Endothelial cell of coronary artery (primary cell): ENCODE results near the gene EFTUD2. TPM values are rescaled to one million over a fixed set of nuclear protein-coding genes. Genes with fewer than 3 reads are reported as not detected.

ENCODE experiments used
- total RNA-seq: library from RNA; depleted of rRNA; stranded (reverse); fragments of >200 nt; gene quantifications from 2 replicates; pipeline ENCODE4 v1.2.3, GENCODE V29; 2014

EFTUD2 gene
- total RNA-seq: 176 and 188 TPM in 2 replicates

GRCh38 chr17:44899074-44899782, at the start of gene EFTUD2:
TSS of gene EFTUD2 (minus strand) at chr17:44899445. CDS start at chr17:44894521, 4,924 bp downstream.

GRCh38 chr17:44947461-44948314, 48.4 kb upstream of the EFTUD2 start, which contains the start of gene KIF18B:
TSS of gene KIF18B (minus strand) at chr17:44947773. CDS start at chr17:44936344, 11,429 bp downstream.

GRCh38 chr17:44915321-44915726, 16.1 kb upstream of the EFTUD2 start, which contains the start of gene GFAP:
TSS of gene GFAP (minus strand) at chr17:44915500. CDS start at chr17:44915486, 14 bp downstream.

GRCh38 chr17:44847586-44847985, 51.7 kb downstream of the EFTUD2 start, which contains the start of gene HIGD1B:
TSS of gene HIGD1B (plus strand) at chr17:44847883. CDS start at chr17:44848153, 270 bp downstream.

GRCh38 chr17:44829523-44830358, 69.5 kb downstream of the EFTUD2 start, which contains the start of gene GJC1:
TSS of gene GJC1 (minus strand) at chr17:44830287. CDS start at chr17:44805817, 24,470 bp downstream.

Other genes with a start within 250 kb of the EFTUD2 start
- gene MEIOC, start 243.0 kb downstream of the EFTUD2 start, total RNA-seq: under 0.01 TPM in 1 of 2 replicates, not detected in the other
- gene CCDC43, start 209.7 kb downstream of the EFTUD2 start, total RNA-seq: 39.2 and 41.0 TPM in 2 replicates
- gene DBF4B, start 190.8 kb downstream of the EFTUD2 start, total RNA-seq: 3.3 and 4.3 TPM in 2 replicates
- 0.19 and 0.36 TPM in 2 replicates for gene ADAM11, start 140.5 kb downstream of the EFTUD2 start, total RNA-seq
- 7.0 and 7.8 TPM in 2 replicates for gene GJC1, start 69.2 kb downstream of the EFTUD2 start, total RNA-seq
- not detected in 2 replicates for gene HIGD1B, start 51.6 kb downstream of the EFTUD2 start, total RNA-seq
- gene GFAP, start 16.1 kb upstream of the EFTUD2 start, total RNA-seq: 0.38 and 0.54 TPM in 2 replicates
- 1.7 and 3.1 TPM in 2 replicates for gene KIF18B, start 48.3 kb upstream of the EFTUD2 start, total RNA-seq
- gene C1QL1, start 68.9 kb upstream of the EFTUD2 start, total RNA-seq: 0.09 TPM in 1 of 2 replicates, not detected in the other
- 26.7 and 27.0 TPM in 2 replicates for gene DCAKD, start 152.2 kb upstream of the EFTUD2 start, total RNA-seq
- gene NMT1, start 161.9 kb upstream of the EFTUD2 start, total RNA-seq: 58.7 and 58.9 TPM in 2 replicates
- 8.5 and 15.6 TPM in 2 replicates for gene PLCD3, start 233.1 kb upstream of the EFTUD2 start, total RNA-seq
- gene ACBD4, start 236.2 kb upstream of the EFTUD2 start, total RNA-seq: 3.2 and 5.1 TPM in 2 replicates
- gene HEXIM1, start 249.0 kb upstream of the EFTUD2 start, total RNA-seq: 8.1 and 8.2 TPM in 2 replicates